Limb (tissue), 2 donors: Measurements from ENCODE around the gene ROBO2.

ENCODE experiments used
- DNase-seq, 2 donors: peaks; one replicate each; pipeline ENCODE4 v3.0.0-alpha.2; 2016; ENCODE audit errors: extremely low spot score in 2 of 2

ROBO2 gene

GRCh38 chr3:77190374-77190773, 150.5 kb downstream of the ROBO2 start:
- DNase-seq = peak in 1 of 2 donors; percentile 49

GRCh38 chr3:77191014-77191413, 151.1 kb downstream of the ROBO2 start:
- DNase-seq = no peak

GRCh38 chr3:77191640-77192039, 151.7 kb downstream of the ROBO2 start:
- DNase-seq = no peak

DNA sequence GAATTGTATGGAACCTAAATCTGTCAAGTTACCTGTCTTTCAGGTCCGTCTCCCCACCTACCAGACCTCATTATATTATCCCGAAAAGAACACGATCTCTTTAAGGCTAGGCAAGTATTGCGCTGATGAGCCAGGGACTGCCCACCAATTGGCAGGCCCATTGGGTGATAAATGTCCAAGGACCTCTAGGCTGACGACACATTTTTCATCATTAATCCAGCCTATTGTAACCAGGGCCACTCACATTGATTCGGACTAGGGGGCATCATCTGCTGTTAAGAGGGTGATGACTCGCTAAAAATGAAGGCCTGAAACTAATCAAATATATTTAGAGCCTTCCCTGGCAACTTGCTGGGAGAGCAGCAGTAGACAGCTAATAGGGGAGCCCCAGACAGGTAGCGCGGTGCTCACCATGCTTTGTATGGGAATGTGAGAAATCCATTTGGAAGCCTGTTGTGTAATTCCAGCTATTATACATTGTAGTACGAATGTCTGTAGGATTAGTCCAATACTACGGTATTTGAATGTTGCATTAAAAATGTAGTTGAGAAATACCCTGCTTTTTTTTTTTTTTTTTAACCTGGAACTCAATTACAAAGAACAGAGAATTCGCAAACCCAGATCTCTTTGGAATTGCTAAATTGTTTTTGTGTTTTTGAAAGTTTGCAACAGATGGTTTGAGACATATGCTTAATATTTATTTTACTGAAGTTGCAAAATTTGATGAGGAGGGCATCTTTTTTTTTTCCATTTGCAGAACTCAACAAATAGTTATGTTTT, 156.1 kb downstream of the ROBO2 start:
- no peak for DNase-seq

DNA sequence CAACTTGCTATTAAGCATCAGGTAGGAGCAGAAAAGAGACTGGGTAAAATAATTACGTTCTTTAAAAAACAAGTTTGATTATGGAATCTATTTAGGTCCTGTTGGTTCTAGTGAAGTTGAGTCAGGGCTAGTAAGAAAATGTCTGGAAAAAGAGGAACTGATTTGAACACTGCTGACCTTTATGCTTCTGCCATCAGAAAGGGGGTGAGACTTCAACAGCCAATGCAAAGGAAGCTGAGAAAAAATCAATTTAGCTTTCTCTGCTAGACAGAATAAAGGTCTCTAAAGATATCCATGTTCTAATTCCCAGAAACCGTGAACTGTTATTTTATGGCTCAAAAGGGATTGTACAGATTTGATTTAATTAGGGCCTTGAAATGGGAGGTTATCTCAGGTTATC, 157.5 kb downstream of the ROBO2 start:
- DNase-seq = no peak

- DNase-seq = no peak
These were observed 164.0 kb downstream of the ROBO2 start for GRCh38 chr3:77203851-77204250.

- DNase-seq = no peak
These were observed 164.9 kb downstream of the ROBO2 start for GRCh38 chr3:77204788-77205187.

GRCh38 chr3:77207753-77208152, 167.9 kb downstream of the ROBO2 start:
- DNase-seq = no peak

DNA sequence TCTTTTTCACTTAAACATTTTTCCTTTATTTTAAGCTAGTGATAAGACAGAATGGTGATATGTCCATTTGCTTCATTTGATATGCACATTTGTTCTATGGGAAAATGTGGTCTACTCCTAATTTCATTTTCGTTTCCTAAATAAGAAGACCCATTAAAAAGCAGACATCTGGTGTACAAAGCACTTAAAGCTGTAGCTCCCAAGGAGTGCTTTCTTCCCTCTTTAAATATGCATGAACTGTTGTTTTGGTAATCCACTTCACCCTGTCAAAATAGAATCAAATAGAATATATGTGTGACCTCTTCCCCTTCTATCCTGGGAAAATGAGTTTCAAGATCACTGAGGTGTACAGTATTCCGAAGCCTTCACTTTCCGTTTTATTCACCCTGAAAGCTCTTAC, 182.8 kb downstream of the ROBO2 start:
- DNase-seq = no peak

- no peak for DNase-seq
These were observed 187.7 kb downstream of the ROBO2 start for GRCh38 chr3:77227567-77227966.

DNA sequence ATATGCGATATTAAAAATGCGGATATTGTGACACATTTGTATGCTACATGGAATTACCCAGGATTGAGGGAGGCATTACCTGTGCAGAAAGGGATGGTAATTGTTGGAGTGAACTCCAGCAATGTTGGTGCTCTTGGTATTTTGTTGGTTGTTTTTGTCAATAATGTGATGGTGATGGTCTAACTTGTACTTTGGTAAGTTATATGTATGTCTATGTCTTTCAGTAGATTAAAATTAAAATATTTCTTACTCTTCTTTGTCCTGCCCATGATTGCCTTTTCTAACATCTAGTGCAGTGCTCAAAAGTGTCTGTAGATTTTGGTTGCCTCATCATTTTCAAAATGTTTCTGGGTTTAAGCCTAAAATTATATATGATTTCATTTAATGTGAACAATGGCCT, 192.7 kb downstream of the ROBO2 start:
- DNase-seq = no peak

GRCh38 chr3:77234004-77234403, 194.1 kb downstream of the ROBO2 start:
- no peak for DNase-seq

DNA sequence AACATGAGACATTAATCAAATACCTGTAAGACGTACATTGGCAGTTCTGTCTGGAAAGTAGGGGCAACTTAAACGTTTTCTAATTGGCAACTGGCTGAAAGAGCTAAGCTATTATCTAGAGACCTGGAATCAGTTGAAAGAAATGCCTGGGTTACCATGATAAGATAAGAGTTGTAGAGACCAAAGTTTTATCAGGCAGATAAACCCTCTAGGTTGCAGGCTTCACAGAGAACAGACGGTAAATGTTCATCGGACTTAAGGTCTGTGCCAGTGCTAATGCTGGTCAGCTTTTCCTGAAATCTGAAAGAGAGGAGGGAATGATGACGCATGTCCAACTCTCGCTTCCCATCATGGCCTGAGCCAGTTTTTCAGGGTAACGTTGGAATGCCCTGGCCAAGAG, 196.2 kb downstream of the ROBO2 start:
- no peak for DNase-seq

DNA sequence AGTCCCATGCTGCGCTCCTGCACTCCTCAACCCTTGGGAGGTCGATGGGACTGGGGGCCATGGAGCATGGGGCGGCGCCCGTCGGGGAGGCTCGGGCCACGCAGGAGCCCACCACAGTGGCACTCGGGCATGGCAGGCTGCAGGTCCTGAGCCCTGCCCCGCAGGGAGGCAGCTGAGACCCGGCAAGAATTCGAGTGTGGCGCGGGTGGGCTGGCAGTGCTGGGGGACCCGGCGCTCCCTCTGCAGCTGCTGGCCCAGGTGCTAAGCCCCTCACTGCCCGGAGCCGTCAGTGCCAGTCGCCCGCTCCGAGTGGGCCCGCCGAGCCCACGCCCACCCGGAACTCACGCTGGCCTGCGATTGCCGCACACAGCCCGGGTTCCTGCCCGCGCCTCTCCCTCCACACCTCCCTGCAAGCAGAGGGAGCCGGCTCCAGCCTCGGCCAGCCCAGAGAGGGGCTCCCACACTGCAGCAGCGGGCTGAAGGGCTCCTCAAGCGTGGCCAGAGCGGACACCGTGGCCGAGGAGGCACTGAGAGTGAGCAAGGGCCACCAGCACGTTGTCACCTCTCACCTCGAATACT, 200.3 kb downstream of the ROBO2 start:
- DNase-seq = no peak

- no peak for DNase-seq
These were observed 202.5 kb downstream of the ROBO2 start for GRCh38 chr3:77242371-77242770.

GRCh38 chr3:77244981-77245380, 205.1 kb downstream of the ROBO2 start:
- DNase-seq = no peak

DNA sequence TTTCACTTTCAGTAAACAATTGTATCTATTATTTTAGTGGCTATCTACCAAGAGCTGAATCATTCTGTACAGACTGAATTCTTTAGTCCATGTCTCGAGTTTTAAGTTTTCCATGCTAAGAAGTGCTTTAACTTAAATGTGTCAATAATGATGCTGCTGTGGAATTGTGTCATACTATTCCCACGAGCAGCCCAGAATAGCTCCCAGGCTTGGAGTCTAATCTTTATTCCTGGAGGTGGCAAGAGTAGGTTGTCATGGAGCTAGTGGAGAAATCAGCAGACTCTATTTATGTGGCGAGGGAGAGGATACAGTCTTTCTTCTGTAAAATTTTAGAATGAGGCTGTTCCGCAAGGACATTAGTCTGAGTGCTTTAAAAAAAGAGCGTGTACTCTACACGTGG, 207.2 kb downstream of the ROBO2 start:
- no peak for DNase-seq

- no peak for DNase-seq
These were observed 207.9 kb downstream of the ROBO2 start for GRCh38 chr3:77247817-77248216.

- DNase-seq = no peak
These were observed 208.5 kb downstream of the ROBO2 start for GRCh38 chr3:77248420-77248819.

DNA sequence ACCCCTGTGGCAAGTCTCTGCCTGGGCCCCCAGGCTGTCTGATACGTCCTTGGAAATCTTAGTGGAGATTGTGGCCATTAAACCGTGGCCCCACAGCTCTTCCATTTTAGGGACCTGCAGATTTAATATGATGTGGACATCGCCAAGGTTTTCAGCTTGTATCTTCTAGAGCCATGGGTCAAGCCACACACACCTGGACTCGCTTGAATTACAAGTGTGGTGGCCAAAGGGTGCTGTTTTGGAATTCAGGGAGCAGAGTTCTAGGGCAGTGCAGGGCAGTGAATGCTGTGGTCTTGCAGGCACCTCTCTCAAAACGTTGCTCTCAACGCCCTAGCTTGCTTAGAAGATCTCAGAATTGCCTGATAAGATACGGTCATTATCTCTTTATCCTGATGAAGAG, 211.2 kb downstream of the ROBO2 start:
- no peak for DNase-seq

- DNase-seq = peak in 1 of 2 donors; percentile 62
These were observed 215.3 kb downstream of the ROBO2 start for GRCh38 chr3:77254967-77255831.
